Activated naive CD8-positive, alpha-beta T cell treated with anti-CD3 and anti-CD28 coated beads, Interleukin-2, amount 10 ng/mL, durations not matched to agents 7 days and 5 days (primary cell): ENCODE results near the gene ADAMTS12. TPM values are rescaled to one million over a fixed set of nuclear protein-coding genes. Genes with fewer than 3 reads are reported as not detected.

Experiments used
- ATAC-seq: fragments of 150-1000 bp; cut with Tn5 transposase; one replicate; pipeline ENCODE4 v1.10.0; 2021; ENCODE audit warnings: low read depth, moderate library complexity
- POLR2A ChIA-PET: fragments of 350-600 bp; sonication (Branson Sonifier 250); formaldehyde crosslinking; loops from one replicate; lab custom pipeline; 2021; ENCODE audit warnings: antibody characterized with exemption; lab: Charles Lee
- DNase-seq: peaks from one replicate; pipeline ENCODE4 v3.0.0; 2021
- H3K27ac Mint-ChIP-seq: one replicate; pipeline ENCODE4 v1.8.0; 2022; ENCODE audit warnings: mild to moderate bottlenecking, mixed read lengths
- H3K27me3 Mint-ChIP-seq: one replicate; pipeline ENCODE4 v1.8.0; 2022; ENCODE audit warnings: mild to moderate bottlenecking, moderate library complexity, mixed read lengths
- H3K36me3 Mint-ChIP-seq: one replicate; pipeline ENCODE4 v1.8.0; 2021; ENCODE audit warnings: mild to moderate bottlenecking, mixed read lengths
- H3K4me1 Mint-ChIP-seq: one replicate; pipeline ENCODE4 v1.8.0; 2021; ENCODE audit warnings: mixed read lengths
- H3K4me3 Mint-ChIP-seq: one replicate; pipeline ENCODE4 v1.8.0; 2022; ENCODE audit warnings: mild to moderate bottlenecking, moderate library complexity, mixed read lengths
- H3K9me3 Mint-ChIP-seq: one replicate; pipeline ENCODE4 v1.8.0; 2021; ENCODE audit warnings: mixed read lengths
- total RNA-seq, 2 experiments: library from RNA; stranded (reverse); gene quantifications; one replicate each; pipeline ENCODE4 v1.2.3, GENCODE V29; 2021

The ADAMTS12 gene
- total RNA-seq, 2 experiments from 2014 or later: not detected

DNA sequence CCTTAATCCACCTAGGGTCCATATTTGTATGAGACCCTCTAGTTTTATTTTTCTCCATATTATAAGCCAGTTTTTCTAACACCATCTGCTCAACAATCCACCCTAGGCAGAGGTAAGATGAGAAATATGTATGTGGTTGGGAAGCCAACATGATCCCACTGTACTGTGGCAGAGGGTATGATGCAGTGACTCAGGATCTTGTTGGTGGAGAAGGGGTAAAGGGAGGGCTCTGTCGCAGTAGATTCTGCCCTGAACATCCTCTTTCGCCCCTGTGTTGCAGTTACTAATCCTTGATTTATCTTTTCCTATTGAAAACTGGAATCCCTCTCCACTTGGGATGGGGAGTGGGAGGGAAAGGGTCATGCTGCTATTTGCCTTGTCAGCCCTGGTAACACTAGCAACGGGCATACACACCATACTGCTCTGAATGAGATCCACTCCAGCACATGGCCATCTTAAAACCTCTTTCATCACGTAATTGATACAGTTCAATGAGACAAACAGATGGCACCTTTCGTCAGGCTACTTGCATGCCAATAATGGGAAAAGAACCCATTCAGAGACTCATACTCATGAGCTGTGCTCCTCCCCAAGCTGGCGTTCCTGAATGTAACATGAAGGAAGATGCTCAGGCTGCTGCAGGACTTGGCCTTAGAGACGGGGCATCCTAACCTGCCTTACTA, 63.0 kb downstream of the ADAMTS12 start:
- H3K4me3 Mint-ChIP-seq: no peak overlapping the region
- peaks cover 6% of the 10 kb centered on the region for H3K4me1 Mint-ChIP-seq
- DNase-seq (no peak), ATAC-seq (no peak)
- H3K27ac Mint-ChIP-seq: no peak overlapping the region
- H3K27me3 Mint-ChIP-seq: peaks cover 7% of the 10 kb centered on the region
- POLR2A ChIA-PET: no interaction called here
- peaks cover 4% of the 10 kb centered on the region for H3K9me3 Mint-ChIP-seq
- H3K36me3 Mint-ChIP-seq: no peaks in the 10 kb centered on the region

DNA sequence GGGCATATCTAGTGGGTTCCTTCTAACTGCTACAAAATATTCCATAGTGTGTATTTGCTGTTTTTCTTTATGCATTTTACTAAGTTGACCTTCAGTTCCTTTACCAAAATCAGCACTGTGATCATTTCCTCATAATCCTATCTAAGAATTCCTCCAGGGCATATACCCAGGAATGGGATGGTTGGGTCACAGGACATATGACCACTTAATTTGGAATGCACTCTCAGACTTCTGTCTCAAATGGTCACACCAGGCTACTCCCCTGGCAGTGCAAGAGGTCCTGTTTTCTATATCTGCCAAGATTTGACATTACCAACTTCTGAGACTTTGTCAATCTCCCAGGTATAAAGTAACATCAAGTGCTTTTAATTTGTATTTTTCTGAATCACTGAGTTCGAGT, 63.9 kb downstream of the ADAMTS12 start:
- no peaks in the 10 kb centered on the region for H3K36me3 Mint-ChIP-seq
- peaks cover 7% of the 10 kb centered on the region for H3K27me3 Mint-ChIP-seq
- H3K4me1 Mint-ChIP-seq: peaks cover 6% of the 10 kb centered on the region
- H3K4me3 Mint-ChIP-seq: no peak overlapping the region
- no peak for ATAC-seq
- POLR2A ChIA-PET: no interaction called here
- no peak for DNase-seq
- no peak overlapping the region for H3K27ac Mint-ChIP-seq
- peaks cover 3% of the 10 kb centered on the region for H3K9me3 Mint-ChIP-seq

DNA sequence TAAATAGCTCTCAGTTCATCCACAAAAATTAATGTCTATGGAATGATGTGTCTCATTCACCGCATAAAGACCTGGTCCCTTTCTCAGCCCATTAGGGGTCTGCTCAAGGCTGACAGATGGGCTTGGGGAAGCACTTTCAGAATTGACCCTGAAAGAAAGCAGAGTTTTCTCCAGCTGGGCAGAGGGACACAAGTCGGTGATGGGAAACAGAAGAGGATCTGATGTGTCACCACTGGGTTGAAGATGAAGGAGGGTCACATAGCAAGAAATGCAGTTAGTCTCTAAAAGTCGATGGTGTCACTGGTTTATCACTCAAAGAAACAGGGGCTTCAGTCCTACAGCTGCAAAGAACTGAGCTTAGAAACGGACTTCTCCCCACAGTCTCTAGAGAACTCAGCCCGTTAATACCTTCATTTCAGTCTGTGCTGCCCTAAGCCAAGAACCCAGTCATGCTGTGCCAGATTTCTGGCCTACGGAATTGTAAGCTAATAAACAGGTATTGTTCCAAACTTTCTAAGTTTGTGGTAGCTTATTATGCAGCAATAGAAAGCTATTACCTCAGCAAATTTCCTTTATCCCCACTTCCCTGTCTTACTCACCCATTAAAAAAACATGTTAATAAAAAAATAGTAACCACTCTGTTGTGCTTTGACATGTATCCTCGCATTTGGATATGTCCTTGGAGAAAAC, 64.6 kb downstream of the ADAMTS12 start:
- POLR2A ChIA-PET: no interaction called here
- H3K27ac Mint-ChIP-seq: no peak overlapping the region
- H3K4me3 Mint-ChIP-seq: no peak overlapping the region
- H3K9me3 Mint-ChIP-seq: peaks cover 2% of the 10 kb centered on the region
- ATAC-seq (no peak), DNase-seq (no peak)
- H3K27me3 Mint-ChIP-seq: peaks cover 8% of the 10 kb centered on the region
- H3K4me1 Mint-ChIP-seq: peaks cover 6% of the 10 kb centered on the region
- H3K36me3 Mint-ChIP-seq: no peaks in the 10 kb centered on the region

GRCh38 chr5:33824516-33825195, 67.1 kb downstream of the ADAMTS12 start:
- Mint-ChIP-seq H3K4me3 (no peak overlapping the region), H3K9me3 (peaks cover 2% of the 10 kb centered on the region), H3K4me1 (peaks cover 6% of the 10 kb centered on the region), H3K27me3 (peaks cover 11% of the 10 kb centered on the region), H3K36me3 (no peaks in the 10 kb centered on the region), H3K27ac (no peak overlapping the region)
- ATAC-seq: no peak
- POLR2A ChIA-PET: no interaction called here
- DNase-seq: no peak

DNA sequence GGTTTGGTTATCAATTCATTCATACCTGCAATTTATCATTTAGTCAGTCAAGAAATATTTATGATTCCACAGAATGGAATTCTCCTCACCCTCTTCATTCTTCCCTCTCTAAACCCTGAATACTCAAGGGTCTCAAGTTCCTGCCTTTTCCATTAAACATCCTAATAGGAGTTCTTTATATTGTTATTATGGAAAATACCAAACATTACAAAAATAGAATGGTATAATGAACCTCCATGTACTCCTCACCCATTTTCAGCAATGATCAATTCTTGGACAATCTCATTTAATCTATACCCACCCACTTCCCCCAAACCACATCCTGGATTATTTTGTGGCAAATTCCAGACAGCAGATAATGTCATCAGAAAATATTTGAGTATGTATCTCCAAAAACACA, 74.5 kb downstream of the ADAMTS12 start:
- ATAC-seq: no peak
- POLR2A ChIA-PET: no interaction called here
- Mint-ChIP-seq H3K27ac (no peak overlapping the region), H3K4me1 (peaks cover 5% of the 10 kb centered on the region), H3K27me3 (peaks cover 13% of the 10 kb centered on the region), H3K36me3 (no peaks in the 10 kb centered on the region), H3K4me3 (no peak overlapping the region), H3K9me3 (peaks cover 2% of the 10 kb centered on the region)
- DNase-seq: no peak

DNA sequence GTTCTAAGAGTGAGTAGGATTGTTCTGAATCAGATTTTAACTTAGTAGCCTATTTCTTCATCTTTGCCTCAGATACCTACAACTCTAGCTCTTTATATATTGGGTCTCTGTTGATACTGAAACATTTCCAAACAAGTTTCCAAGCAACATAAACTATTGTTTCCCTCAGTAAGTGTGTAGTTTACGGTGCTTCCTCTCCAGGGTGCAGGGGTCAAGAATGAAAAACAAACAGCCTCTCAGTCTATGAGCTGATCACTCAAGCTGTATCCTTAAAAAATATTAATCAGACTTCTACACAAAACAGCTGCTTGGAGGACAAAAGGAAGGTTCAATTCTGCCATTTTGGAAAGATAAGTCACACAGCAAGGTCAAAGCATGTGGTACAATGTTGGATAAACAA, 75.0 kb downstream of the ADAMTS12 start:
- Mint-ChIP-seq H3K9me3 (peaks cover 2% of the 10 kb centered on the region), H3K27me3 (peaks cover 11% of the 10 kb centered on the region), H3K4me3 (no peak overlapping the region), H3K27ac (no peak overlapping the region), H3K36me3 (no peaks in the 10 kb centered on the region), H3K4me1 (peaks cover 5% of the 10 kb centered on the region)
- DNase-seq: no peak
- POLR2A ChIA-PET: no interaction called here
- no peak for ATAC-seq

DNA sequence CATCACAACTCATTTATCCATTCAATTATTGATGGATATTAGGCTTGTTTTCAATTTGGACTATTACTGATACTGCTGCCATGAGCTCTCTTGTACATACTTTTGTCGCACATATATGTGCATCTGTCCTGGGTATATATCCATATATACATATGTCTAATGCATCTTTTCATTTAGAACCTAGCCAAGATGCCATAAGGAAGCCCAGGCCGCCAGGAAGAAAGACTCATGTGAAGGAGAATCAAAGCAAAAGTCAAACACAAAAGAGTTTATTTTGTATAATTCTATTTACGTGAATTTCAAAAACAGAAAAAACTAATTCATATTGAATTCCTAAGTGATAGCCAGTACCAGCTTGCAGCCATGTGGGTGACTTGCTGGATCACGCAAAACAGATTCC, 79.0 kb downstream of the ADAMTS12 start:
- no peak overlapping the region for H3K4me3 Mint-ChIP-seq
- DNase-seq (no peak), ATAC-seq (no peak)
- no peak overlapping the region for H3K27ac Mint-ChIP-seq
- H3K27me3 Mint-ChIP-seq: peaks cover 11% of the 10 kb centered on the region
- peaks cover 12% of the 10 kb centered on the region for H3K4me1 Mint-ChIP-seq
- POLR2A ChIA-PET: no interaction called here
- H3K36me3 Mint-ChIP-seq: peaks cover 2% of the 10 kb centered on the region
- no peaks in the 10 kb centered on the region for H3K9me3 Mint-ChIP-seq

DNA sequence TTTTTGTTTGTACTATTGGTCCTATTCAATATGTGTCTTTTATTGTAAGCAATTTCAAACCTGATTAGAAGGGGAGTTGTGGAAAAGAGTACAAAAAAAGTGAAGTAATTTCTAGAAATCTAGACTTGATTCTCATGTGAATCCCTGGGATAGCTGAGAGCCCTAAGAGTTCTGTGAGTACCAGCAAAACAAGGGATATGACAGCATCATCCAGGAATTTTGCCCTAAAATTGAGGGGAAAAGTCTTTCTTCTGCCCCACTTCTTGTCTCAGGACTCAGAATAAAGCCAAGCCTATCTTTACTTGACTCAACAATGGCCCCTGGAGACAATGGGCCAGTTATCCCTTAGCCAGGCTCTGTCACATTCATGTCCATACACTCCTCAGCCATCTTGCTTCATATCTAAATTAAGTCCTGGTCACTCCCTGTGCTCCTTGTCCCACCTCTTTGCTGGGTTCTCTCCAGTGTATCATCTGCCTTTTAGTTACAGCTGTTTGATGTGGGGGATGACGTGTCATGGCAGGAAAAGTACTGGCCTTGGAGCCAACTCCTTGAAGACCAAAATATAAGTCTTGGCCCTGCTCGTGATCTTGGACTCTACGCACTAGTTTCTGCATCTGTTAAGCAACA, 81.2 kb downstream of the ADAMTS12 start:
- peaks cover 11% of the 10 kb centered on the region for H3K4me1 Mint-ChIP-seq
- no peak overlapping the region for H3K27ac Mint-ChIP-seq
- H3K36me3 Mint-ChIP-seq: peaks cover 2% of the 10 kb centered on the region
- no peak overlapping the region for H3K4me3 Mint-ChIP-seq
- H3K9me3 Mint-ChIP-seq: no peaks in the 10 kb centered on the region
- peaks cover 6% of the 10 kb centered on the region for H3K27me3 Mint-ChIP-seq
- DNase-seq (no peak), ATAC-seq (no peak)
- POLR2A ChIA-PET: no interaction called here

DNA sequence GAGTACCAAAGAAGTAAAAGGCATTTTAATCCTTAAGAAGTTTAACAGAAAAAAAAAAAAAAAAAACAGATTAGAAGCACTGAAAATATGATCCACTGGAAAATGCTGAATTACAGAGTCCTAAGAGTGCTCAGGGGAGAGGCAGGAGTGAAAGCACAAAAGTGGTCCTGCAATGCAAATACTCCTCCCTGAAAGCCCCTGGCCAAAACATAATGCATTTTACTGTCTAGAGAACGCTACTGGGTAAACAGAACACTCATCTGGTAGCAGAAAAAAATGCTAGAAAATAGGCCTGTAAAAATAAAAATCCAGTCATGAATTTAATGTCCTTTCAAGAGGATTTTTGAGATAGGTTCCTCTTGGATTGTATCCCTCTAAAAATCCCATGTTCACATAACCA, 81.9 kb downstream of the ADAMTS12 start:
- Mint-ChIP-seq H3K9me3 (no peaks in the 10 kb centered on the region), H3K4me3 (no peak overlapping the region), H3K4me1 (peaks cover 11% of the 10 kb centered on the region), H3K27ac (no peak overlapping the region), H3K36me3 (peaks cover 2% of the 10 kb centered on the region), H3K27me3 (peaks cover 6% of the 10 kb centered on the region)
- ATAC-seq (no peak), DNase-seq (no peak)
- POLR2A ChIA-PET: no interaction called here

DNA sequence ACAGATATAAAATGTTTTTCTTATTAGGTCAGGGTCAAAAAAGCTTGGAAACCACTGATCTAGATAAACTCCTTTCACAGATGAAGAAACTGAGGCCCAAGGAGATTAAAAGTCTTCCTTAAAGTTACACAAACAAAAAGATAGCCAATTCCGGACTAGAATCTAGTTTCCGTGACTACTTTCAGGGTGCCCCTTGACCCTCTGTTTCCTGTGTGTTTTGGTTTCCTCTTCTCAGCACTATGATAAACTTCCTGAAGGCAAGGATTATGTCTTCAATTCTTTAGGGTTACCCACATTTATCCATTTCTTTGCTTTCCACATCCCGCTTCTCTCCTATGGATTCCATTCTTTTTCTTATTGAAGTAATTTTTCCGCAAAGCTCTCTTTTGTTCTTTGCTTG, 83.1 kb downstream of the ADAMTS12 start:
- DNase-seq: no peak
- Mint-ChIP-seq H3K27ac (peak overlapping the region; percentile 3), H3K4me3 (peak overlapping the region; percentile 38)

GRCh38 chr5:33807771-33808170, 84.0 kb downstream of the ADAMTS12 start:
- H3K27me3 Mint-ChIP-seq: peaks cover 4% of the 10 kb centered on the region
- no peaks in the 10 kb centered on the region for H3K9me3 Mint-ChIP-seq
- H3K36me3 Mint-ChIP-seq: peaks cover 2% of the 10 kb centered on the region
- POLR2A ChIA-PET: no interaction called here
- peaks cover 11% of the 10 kb centered on the region for H3K4me1 Mint-ChIP-seq
- DNase-seq (no peak), ATAC-seq (no peak)
- H3K27ac Mint-ChIP-seq: no peak overlapping the region
- no peak overlapping the region for H3K4me3 Mint-ChIP-seq

More for the DNA sequence above, 83.1 kb downstream of the ADAMTS12 start:
- POLR2A ChIA-PET: no interaction called here
- Mint-ChIP-seq H3K9me3 (no peaks in the 10 kb centered on the region), H3K36me3 (peaks cover 2% of the 10 kb centered on the region), H3K27me3 (peaks cover 4% of the 10 kb centered on the region), H3K4me1 (peaks cover 11% of the 10 kb centered on the region)
- peak; percentile 39 for ATAC-seq

DNA sequence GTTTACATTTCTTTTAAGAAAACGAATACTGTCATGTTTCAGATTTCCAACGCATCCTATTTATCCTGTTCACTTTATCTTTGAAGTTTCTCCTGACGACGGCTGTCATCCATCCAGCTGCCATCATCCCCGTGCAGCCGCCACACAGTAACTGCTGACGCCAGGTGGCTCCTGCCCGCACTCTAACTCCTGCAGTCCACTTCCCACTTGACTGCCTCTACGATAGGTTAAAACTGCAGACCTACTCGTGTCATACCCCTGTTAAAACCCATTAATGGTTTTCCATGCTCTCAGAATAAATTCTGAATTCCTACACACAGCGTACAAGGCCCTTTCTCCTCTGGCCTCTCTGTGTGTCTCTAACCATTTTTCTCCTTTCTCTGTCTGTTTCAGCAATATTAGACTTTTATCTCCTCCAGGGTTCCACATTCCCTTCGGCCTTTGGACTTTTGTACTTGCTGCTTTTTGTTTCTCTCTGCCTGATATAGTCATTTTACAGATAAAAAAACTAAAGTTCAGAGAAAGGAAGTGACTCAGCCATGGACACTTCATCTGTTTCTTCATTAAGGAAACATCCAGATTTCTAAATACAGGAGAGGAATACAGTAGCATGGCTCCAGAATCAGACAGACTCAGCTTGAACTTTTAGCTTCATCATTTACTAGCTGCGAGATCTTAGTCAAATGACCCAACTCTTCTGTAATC, 84.9 kb downstream of the ADAMTS12 start:
- Mint-ChIP-seq H3K27me3 (peaks cover 3% of the 10 kb centered on the region), H3K36me3 (peaks cover 2% of the 10 kb centered on the region), H3K9me3 (no peaks in the 10 kb centered on the region), H3K27ac (no peak overlapping the region), H3K4me3 (no peak overlapping the region), H3K4me1 (peaks cover 11% of the 10 kb centered on the region)
- ATAC-seq: no peak
- no peak for DNase-seq
- POLR2A ChIA-PET: no interaction called here

- Mint-ChIP-seq H3K4me3 (no peak overlapping the region), H3K27ac (no peak overlapping the region), H3K4me1 (no peaks in the 10 kb centered on the region), H3K27me3 (peaks cover 7% of the 10 kb centered on the region), H3K9me3 (no peaks in the 10 kb centered on the region), H3K36me3 (no peaks in the 10 kb centered on the region)
- DNase-seq (no peak), ATAC-seq (no peak)
- POLR2A ChIA-PET: no interaction called here
Measured at GRCh38 chr5:33801292-33801691, 90.5 kb downstream of the ADAMTS12 start.
